ENCODE results near the gene ITGB3BP. TPM values are rescaled to one million over a fixed set of nuclear protein-coding genes. Genes with fewer than 3 reads are reported as not detected.
"Not testable (repeated sequence)": the region's sequence is repeated elsewhere in the genome, so short reads cannot be mapped to it uniquely, and the experiment has no call there.

ITGB3BP gene
- 10 to 100 TPM; 57.5 to 67.5 (median 61.5) TPM for polyA plus RNA-seq (ENCODE audit: insufficient read length in 4 of 4)

- DNase-seq (ENCODE audit: low read depth in 4 of 4, low spot score in 3 of 4) = peak; percentile 84 to 89 (median 86)
Observed at GRCh38 chr1:63522891-63523728, at the start of gene ITGB3BP, which contains the start of gene EFCAB7. Gene ITGB3BP (minus strand): TSS chr1:63523225. CDS start chr1:63523133, 92 bp downstream. Gene EFCAB7 (plus strand): TSS chr1:63523525. CDS start chr1:63525573, 2,048 bp downstream.

GRCh38 chr1:63572686-63573085 is 49.7 kb upstream of the ITGB3BP start:
- DNase-seq (ENCODE audit: low read depth in 4 of 4, low spot score in 3 of 4) = not testable (repeated sequence)

GRCh38 chr1:63569640-63570316 is 46.8 kb upstream of the ITGB3BP start:
- no peak for DNase-seq (ENCODE audit: low read depth in 4 of 4, low spot score in 3 of 4)

- no peak for DNase-seq (ENCODE audit: low read depth in 4 of 4, low spot score in 3 of 4)
Observed at GRCh38 chr1:63569068-63569467, 46.0 kb upstream of the ITGB3BP start.

GRCh38 chr1:63563745-63564144 is 40.7 kb upstream of the ITGB3BP start:
- no peak for DNase-seq (ENCODE audit: low read depth in 4 of 4, low spot score in 3 of 4)

GRCh38 chr1:63559357-63559756 is 36.3 kb upstream of the ITGB3BP start:
- no peak for DNase-seq (ENCODE audit: low read depth in 4 of 4, low spot score in 3 of 4)

- DNase-seq (ENCODE audit: low read depth in 4 of 4, low spot score in 3 of 4) = no peak
Observed at GRCh38 chr1:63557365-63557987, 34.5 kb upstream of the ITGB3BP start.

GRCh38 chr1:63555480-63555879 is 32.5 kb upstream of the ITGB3BP start:
- no peak for DNase-seq (ENCODE audit: low read depth in 4 of 4, low spot score in 3 of 4)

- DNase-seq (ENCODE audit: low read depth in 4 of 4, low spot score in 3 of 4) = no peak
Observed at GRCh38 chr1:63548877-63549276, 25.9 kb upstream of the ITGB3BP start.

GRCh38 chr1:63548303-63548702 is 25.3 kb upstream of the ITGB3BP start:
- no peak for DNase-seq (ENCODE audit: low read depth in 4 of 4, low spot score in 3 of 4)

- DNase-seq (ENCODE audit: low read depth in 4 of 4, low spot score in 3 of 4) = no peak
Observed at GRCh38 chr1:63547621-63548294, 24.7 kb upstream of the ITGB3BP start.

GRCh38 chr1:63545780-63546179 is 22.8 kb upstream of the ITGB3BP start:
- DNase-seq (ENCODE audit: low read depth in 4 of 4, low spot score in 3 of 4) = no peak

- no peak for DNase-seq (ENCODE audit: low read depth in 4 of 4, low spot score in 3 of 4)
Observed at GRCh38 chr1:63537940-63538339, 14.9 kb upstream of the ITGB3BP start.

GRCh38 chr1:63537006-63537405 is 14.0 kb upstream of the ITGB3BP start:
- DNase-seq (ENCODE audit: low read depth in 4 of 4, low spot score in 3 of 4) = no peak

- no peak for DNase-seq (ENCODE audit: low read depth in 4 of 4, low spot score in 3 of 4)
Observed at GRCh38 chr1:63534406-63534805, 11.4 kb upstream of the ITGB3BP start.

- no peak for DNase-seq (ENCODE audit: low read depth in 4 of 4, low spot score in 3 of 4)
Observed at GRCh38 chr1:63533931-63534330, 10.9 kb upstream of the ITGB3BP start.

GRCh38 chr1:63532727-63533126 is 9.7 kb upstream of the ITGB3BP start:
- no peak for DNase-seq (ENCODE audit: low read depth in 4 of 4, low spot score in 3 of 4)

- no peak for DNase-seq (ENCODE audit: low read depth in 4 of 4, low spot score in 3 of 4)
Observed at GRCh38 chr1:63524201-63524600, 1.2 kb upstream of the ITGB3BP start.

- no peak for DNase-seq (ENCODE audit: low read depth in 4 of 4, low spot score in 3 of 4)
Observed at GRCh38 chr1:63523738-63524137, 713 bp upstream of the ITGB3BP start.

GRCh38 chr1:63516629-63517028 is 6.4 kb downstream of the ITGB3BP start:
- no peak for DNase-seq (ENCODE audit: low read depth in 4 of 4, low spot score in 3 of 4)

- DNase-seq (ENCODE audit: low read depth in 4 of 4, low spot score in 3 of 4) = no peak
Observed at GRCh38 chr1:63512584-63512983, 10.4 kb downstream of the ITGB3BP start.
